ENCODE data around the gene ZNF385D.

- TF ChIP-seq POLR2A (IDR thresholded peaks at IDR 0.05) (no peak), CTCF (IDR thresholded peaks at IDR 0.05) (no peak)
Measured at GRCh38 chr3:21654241-21654640, 96.8 kb downstream of the ZNF385D start.

Measured in right lobe of liver (tissue), 4 donors.